ENCODE results near the gene ANKRD44.
"Not testable (repeated sequence)": the region's sequence is repeated elsewhere in the genome, so short reads cannot be mapped to it uniquely, and the experiment has no call there.

ANKRD44 gene

GRCh38 chr2:197315371-197315770 is 4.8 kb upstream of the ANKRD44 start:
- no peak for DNase-seq

- peak; percentile 39 for DNase-seq
Observed at GRCh38 chr2:197312186-197312585, 1.6 kb upstream of the ANKRD44 start.

DNA sequence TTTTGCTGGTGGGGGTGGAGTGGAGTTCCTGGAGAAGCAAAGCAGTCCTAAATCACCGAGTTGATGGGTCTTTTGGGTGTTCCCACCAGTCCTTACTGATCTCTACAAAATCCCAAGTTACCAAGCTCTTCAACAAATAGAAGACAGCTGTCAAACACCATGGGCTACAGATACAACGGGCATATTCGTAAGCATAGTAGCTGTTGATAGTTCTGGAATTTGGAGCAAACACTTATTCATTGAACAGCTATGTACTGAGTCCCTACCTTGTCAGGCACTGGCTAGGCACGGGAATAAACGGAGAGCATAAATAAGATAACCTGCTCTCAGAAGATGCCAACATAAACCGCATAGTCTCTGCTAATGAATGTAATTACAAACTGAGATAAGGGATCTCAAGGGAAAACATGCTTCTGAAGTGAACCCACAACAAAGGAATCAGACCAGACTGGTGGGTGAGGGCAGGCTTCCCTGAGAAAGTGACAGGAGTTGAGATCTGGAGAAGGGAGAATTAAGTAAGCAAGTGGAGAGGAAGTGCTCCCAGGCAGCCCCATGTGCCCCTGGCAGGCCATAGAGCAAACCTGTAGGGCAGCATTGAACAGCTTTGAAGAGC is 947 bp upstream of the ANKRD44 start:
- DNase-seq = peak; percentile 30

DNA sequence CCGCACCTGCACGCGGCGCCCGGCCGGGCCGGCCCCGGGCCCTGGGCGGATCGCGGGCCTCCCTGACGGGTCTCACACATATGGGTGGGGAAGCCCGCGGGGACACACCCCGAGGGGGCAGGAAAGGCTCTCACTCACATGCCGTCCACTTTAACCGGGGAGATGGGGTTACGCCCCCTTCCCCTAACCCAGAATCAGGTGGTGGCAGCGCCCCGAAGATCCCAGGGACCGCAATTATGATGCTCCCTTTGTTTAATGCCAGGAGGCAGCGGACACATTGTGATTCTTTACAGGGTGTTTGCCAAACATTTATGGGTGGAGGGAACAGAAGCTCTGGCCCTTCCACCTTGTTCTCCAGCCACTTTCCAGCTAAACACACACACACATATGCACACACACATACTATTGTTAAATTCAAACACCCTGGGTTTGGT is 424 bp upstream of the ANKRD44 start:
- DNase-seq = peak; percentile 67

- DNase-seq = peak; percentile 61
Observed at GRCh38 chr2:197309691-197310231, 819 bp downstream of the ANKRD44 start.

DNA sequence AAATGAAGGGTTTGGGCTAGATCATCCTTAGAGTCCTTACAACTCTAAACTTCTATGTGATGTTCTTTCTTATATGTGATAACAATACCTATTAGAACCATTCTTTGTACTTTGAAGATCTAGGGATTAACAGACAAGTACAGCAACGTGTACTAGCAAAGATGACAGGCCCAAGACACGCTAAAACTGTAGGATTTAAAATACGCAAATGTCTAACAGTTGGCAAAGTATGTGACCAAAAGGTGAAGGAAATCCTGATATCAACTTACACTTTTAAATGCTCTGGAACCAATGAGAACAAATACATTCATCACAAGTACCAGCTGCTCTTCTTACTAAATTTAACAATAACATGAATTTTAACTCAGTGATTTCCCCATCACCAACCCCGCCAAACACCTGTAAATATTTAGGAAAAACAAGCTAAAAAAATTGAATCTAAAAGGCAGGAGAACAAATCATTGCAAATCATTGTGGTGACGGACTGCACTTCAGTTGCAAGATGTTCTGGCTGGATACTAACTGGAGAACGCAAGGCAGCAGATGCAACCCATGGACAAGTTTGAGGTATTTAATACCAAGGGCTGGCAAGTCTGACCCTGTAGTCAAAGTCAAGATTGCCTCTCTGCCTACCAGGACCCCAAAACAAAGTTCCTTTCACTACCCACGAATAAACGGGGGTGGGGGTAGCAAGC is 1.4 kb downstream of the ANKRD44 start:
- DNase-seq = no peak

DNA sequence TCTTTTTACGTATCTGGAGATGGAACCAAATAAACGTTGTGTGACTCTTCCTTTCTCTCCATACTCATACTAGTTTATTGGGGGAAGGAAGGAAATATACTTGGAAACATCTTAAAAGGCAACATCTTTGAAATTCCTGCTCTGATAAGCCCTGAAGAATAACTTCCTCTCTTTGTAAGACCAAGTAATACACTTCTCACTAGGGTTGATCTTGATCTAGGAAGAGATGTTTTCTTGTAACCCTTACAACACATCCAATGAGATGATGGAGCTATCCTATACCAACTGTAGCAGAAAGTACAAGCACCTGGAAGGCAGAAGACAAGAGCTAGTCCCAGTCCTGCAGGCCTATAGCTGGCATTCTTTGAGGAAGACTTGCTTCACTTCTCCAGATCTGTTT is 2.0 kb downstream of the ANKRD44 start:
- no peak for DNase-seq

DNA sequence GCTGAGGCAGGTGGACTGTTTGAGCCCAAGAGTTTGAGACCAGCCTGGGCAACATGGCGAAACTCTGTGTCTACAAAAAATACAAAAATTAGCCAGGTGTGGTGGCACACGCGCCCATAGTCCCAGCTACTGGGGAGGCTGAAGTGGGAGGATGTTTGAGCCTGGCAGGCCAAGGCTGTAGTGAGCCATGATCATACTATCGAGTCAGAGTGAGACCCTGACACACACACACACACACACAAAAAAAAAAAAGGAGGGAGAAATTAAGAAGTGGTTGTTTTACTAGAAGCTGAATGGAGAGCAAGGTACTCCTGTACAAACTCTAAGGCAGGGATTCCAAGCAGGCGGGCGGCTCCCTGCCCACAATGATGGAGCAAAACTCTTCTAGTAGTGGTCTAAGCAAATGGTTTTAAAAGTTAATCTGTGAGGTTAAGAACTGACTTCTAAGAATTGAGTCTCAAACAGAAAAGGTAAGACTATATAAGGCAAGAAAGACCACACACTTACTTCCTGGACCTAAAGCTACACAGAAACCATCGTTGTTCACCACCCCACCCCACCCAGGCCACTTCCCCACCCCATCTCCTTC is 2.6 kb downstream of the ANKRD44 start:
- DNase-seq = no peak

DNA sequence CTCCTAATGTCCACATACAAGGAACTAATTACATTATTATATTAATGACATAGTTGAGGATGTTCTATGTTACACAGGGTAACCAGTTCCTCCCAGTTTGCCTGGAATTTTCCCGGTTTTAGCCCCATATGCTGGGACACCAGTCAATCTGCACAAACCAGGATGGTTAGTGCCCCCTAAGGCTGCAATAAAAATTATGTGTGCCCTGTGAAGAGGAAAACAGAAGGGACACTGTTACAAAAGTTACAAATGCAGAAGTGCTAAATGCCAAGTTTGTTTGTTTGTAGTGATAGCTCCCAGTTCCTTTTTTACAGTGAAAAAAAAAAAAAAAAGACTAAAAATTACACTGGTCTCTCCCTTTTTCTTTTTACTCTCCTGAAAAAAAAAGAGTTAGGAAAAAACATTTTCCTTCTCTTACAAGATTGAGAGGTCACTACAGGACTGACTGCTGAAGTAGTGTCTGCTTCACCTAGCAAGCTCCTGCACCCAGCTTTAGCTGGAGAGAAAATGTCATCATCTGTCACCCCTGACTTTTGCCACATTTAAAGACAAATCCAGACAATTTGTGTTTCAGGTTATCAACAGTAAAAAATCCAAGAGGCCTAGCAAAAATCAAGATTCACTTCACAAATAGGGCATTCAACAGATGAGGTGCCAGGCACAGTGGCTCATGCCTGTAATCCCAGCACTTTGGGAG is 3.2 kb downstream of the ANKRD44 start:
- DNase-seq = no peak

- DNase-seq = no peak
Observed at GRCh38 chr2:197306696-197307040, 3.9 kb downstream of the ANKRD44 start.

DNA sequence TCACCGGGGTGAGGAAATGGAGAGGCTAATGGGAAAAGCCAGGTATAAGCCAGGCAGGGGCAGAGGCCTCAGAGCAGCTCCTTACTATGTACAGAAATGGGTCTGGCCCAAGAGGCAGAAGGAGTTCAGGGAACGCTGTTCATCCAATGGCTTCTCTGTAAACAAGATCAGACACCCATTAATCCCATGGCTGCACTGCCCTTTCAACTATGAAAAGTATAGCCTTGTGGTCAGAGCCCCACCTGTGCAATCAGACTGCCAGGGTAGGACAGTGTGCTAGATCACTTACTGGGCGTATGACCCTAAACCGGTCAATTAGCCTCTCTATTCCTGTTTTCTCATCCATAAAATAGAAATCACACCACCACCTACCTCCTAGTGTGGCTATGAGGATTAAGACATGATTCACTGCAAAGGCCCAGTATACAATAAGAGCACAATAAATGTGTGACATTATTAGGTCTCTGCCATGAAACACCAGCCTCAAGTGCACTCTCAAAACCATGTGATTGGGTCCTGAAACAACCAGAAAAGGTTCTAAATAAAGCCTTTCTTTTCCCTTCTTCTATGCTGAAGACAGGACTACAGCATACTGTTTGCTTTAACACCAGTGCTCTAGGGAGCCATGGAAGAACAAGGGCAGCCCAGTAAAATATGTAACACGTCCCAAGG is 4.4 kb downstream of the ANKRD44 start:
- no peak for DNase-seq

GRCh38 chr2:197304556-197305011 is 6.0 kb downstream of the ANKRD44 start:
- DNase-seq = peak; percentile 7

- peak; percentile 85 for DNase-seq
Observed at GRCh38 chr2:197300139-197300538, 10.4 kb downstream of the ANKRD44 start.

DNA sequence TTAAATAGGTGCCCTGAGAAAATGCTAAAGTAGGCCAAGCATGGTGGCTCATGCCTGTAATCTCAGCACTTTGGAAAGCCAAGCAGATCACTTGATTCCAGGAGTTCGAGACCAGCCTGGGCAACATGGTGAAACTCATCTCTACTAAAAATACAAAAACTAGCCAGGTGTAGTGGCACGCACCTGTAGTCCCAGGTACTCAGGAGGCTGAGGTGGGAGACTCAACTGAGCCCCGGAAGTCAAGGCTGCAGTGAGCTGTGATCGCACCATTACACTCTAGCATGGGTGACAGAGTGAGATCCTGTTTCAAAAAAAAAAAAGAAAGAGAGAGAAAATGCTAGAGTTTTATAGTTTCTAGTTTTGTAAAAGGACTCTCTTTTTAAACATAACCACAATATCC is 12.0 kb downstream of the ANKRD44 start:
- DNase-seq = no peak

DNA sequence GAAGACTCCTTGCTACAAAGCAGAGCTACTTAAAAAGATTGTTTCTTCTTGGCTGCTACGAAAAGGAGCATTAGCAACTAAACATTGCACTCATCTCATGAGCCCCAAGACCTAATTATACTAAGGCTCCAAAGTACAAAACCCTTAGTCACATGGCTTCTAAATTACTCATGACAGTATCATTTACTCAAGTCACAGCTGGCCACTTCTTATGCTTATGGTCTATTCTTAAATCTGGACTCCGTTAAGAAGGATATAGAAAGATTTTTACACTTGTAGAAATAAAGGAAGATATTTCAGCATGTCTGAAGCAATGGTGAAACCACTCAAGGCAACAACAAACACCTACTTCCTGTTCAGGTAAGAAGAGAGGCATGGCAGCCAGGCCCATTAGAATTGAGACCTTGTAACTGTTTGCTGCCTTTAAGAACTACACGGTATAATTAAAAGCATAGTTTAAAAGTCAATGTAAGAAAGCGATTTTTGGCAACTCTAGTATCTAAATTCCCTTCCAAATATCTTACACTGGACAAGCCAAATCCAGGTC is 12.7 kb downstream of the ANKRD44 start:
- DNase-seq = peak; percentile 18

DNA sequence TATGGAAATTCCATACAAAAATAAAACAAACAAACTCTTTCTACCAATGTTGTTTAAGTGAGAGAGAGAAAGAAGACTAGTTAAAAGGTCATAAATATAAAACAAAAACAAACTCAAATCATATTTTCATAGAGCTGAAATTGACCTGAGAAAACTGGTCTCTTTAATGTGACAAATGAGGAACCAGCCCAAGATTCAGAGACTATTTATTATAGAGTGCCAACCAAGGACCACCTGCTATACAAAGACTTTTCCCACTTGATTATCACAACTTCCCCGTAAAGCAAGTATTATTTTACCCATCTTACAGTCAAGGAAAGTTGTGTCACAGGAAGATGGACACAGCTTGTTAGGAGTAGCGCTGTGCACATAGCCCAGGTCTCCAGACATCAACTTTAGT is 13.3 kb downstream of the ANKRD44 start:
- no peak for DNase-seq

- DNase-seq = no peak
Observed at GRCh38 chr2:197296835-197297234, 13.7 kb downstream of the ANKRD44 start.

GRCh38 chr2:197294260-197294659 is 16.3 kb downstream of the ANKRD44 start:
- no peak for DNase-seq

DNA sequence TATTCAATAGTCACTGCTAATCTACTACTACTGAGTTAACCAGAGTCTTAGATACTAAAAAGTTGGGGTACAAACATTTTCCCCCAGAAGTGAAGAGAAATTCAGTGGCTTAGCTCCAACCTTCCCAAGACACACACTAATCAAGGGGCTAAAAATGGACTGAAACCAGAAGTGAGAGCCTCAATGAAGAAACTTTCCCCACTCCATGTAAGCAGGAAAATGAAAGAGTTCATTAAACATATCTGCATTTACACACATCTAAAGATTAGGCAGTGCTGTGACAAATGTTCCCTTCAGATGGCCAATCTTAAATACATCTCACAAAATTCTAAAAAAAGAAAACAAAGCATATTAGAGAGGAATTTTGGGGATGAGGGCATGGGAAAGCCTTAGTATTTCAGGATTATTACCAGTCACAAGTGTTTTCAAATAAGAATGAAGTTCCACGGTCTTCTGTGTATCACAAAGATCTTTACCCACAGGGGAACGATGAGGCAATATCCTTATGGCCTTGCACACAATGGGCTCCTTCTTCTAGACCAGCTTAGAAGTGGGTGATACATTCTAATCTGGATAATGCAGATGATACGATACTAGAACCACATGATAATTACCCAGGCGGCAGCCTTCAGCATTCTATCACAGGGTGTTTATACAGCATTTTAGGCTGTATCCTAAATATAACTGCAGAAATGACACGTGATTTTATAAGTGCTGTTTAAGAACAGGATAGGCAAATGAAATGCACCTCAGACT is 17.1 kb downstream of the ANKRD44 start:
- no peak for DNase-seq

- no peak for DNase-seq
Observed at GRCh38 chr2:197292619-197293018, 18.0 kb downstream of the ANKRD44 start.

DNA sequence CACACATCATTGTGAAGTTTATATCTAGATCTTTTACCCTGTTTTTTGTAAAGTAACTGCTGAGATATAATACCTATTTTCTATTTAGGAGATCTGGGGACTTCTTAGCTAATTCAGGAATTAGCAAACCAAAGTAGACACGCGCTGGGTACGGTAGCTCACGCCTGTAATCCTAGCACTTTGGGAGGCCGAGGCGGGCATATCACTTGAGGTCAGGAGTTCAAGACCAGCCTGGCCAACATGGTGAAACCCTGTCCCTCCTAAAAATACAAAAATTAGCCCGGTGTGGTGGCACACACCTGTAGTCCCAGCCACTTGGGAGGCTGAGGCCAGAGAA is 23.0 kb downstream of the ANKRD44 start:
- DNase-seq = not testable (repeated sequence)

All from DMS53 (cell line).